Type B pancreatic cell (in vitro differentiated cells): ENCODE measurements around the gene FASTK. TPM values are rescaled to one million over a fixed set of nuclear protein-coding genes. Genes with fewer than 3 reads are reported as not detected.

Source experiments
- DNase-seq: peaks from one replicate; pipeline ENCODE4 v3.0.0; 2021; ENCODE audit warnings: mixed read lengths; ENCODE audit not compliant: unreplicated experiment; ENCODE audit errors: extremely low spot score
- H3K27ac Mint-ChIP-seq: 2 replicates; pipeline ENCODE4 v1.8.0; 2021; ENCODE audit warnings: mild to moderate bottlenecking, mixed read lengths
- H3K27me3 Mint-ChIP-seq: 2 replicates; pipeline ENCODE4 v1.8.0; 2021; ENCODE audit warnings: mixed read lengths
- H3K36me3 Mint-ChIP-seq: 2 replicates; pipeline ENCODE4 v1.8.0; 2021; ENCODE audit warnings: mixed read lengths
- H3K4me1 Mint-ChIP-seq: one replicate; pipeline ENCODE4 v1.8.0; 2021; ENCODE audit warnings: mixed read lengths; ENCODE audit not compliant: unreplicated experiment
- H3K4me3 Mint-ChIP-seq: 2 replicates; pipeline ENCODE4 v1.8.0; 2021; ENCODE audit warnings: mild to moderate bottlenecking, mixed read lengths
- H3K9me3 Mint-ChIP-seq: 2 replicates; pipeline ENCODE4 v1.8.0; 2021; ENCODE audit warnings: mixed read lengths
- CTCF ChIP-seq: fragments of 200-600 bp; sonication (generic); conservative IDR thresholded peaks from 2 replicates; pipeline ENCODE4 v1.5.0; 2021; ENCODE audit warnings: antibody characterized with exemption, mild to moderate bottlenecking
- total RNA-seq: library from RNA; stranded (reverse); gene quantifications from 2 replicates; pipeline ENCODE4 v1.2.1, GENCODE V29; 2021; ENCODE audit warnings: low replicate concordance

FASTK gene
- total RNA-seq, 1 donor from 2014 or later = 100 TPM

- Mint-ChIP-seq H3K27me3 (no peaks in the 10 kb centered on the region), H3K36me3 (no peaks in the 10 kb centered on the region), H3K9me3 (no peaks in the 10 kb centered on the region), H3K4me3 (peak overlapping the region; percentile 96), H3K4me1 (peaks cover 20% of the 10 kb centered on the region), H3K27ac (peak overlapping the region; percentile 95)
- no peak for DNase-seq
- no peak for TF ChIP-seq CTCF
These were observed 1.3 kb downstream of the FASTK start for GRCh38 chr7:151079199-151079910.

- Mint-ChIP-seq H3K9me3 (no peaks in the 10 kb centered on the region), H3K27ac (peak overlapping the region; percentile 55), H3K36me3 (no peaks in the 10 kb centered on the region), H3K27me3 (no peaks in the 10 kb centered on the region), H3K4me1 (peaks cover 20% of the 10 kb centered on the region), H3K4me3 (peak overlapping the region; percentile 96)
- no peak for TF ChIP-seq CTCF
- DNase-seq = no peak
These were observed 2.2 kb downstream of the FASTK start for GRCh38 chr7:151078233-151079040.

GRCh38 chr7:151077705-151078232 is 2.8 kb downstream of the FASTK start:
- no peaks in the 10 kb centered on the region for H3K36me3 Mint-ChIP-seq
- peak overlapping the region; percentile 77 for H3K4me3 Mint-ChIP-seq
- peak overlapping the region; percentile 55 for H3K27ac Mint-ChIP-seq
- no peak for TF ChIP-seq CTCF
- no peaks in the 10 kb centered on the region for H3K27me3 Mint-ChIP-seq
- H3K9me3 Mint-ChIP-seq = no peaks in the 10 kb centered on the region
- H3K4me1 Mint-ChIP-seq = peaks cover 18% of the 10 kb centered on the region
- no peak for DNase-seq

- DNase-seq = no peak
- no peak overlapping the region for H3K27ac Mint-ChIP-seq
- no peaks in the 10 kb centered on the region for H3K27me3 Mint-ChIP-seq
- no peaks in the 10 kb centered on the region for H3K36me3 Mint-ChIP-seq
- TF ChIP-seq CTCF = peak; percentile 62
- no peaks in the 10 kb centered on the region for H3K9me3 Mint-ChIP-seq
- H3K4me1 Mint-ChIP-seq = peaks cover 15% of the 10 kb centered on the region
- no peak overlapping the region for H3K4me3 Mint-ChIP-seq
These were observed 3.5 kb downstream of the FASTK start for GRCh38 chr7:151076863-151077704.

GRCh38 chr7:151075978-151076426 is 4.6 kb downstream of the FASTK start:
- peaks cover 15% of the 10 kb centered on the region for H3K4me1 Mint-ChIP-seq
- no peaks in the 10 kb centered on the region for H3K36me3 Mint-ChIP-seq
- H3K27ac Mint-ChIP-seq = no peak overlapping the region

More at GRCh38 chr7:151075978-151076426, 4.6 kb downstream of the FASTK start:
- Mint-ChIP-seq H3K27me3 (no peaks in the 10 kb centered on the region), H3K4me3 (no peak overlapping the region), H3K9me3 (no peaks in the 10 kb centered on the region)
- TF ChIP-seq CTCF = no peak
- DNase-seq = no peak
